GM06990 (cell line): ENCODE data around the gene UMODL1.

ENCODE experiments used
- DNase-seq: peaks from one replicate; pipeline ENCODE4 v3.0.0-alpha.2; 2011; ENCODE audit not compliant: insufficient read length; ENCODE audit errors: extremely low read depth
- H3K27me3 ChIP-seq: replicated peaks from 2 replicates; pipeline ENCODE4 v1.6.0; 2011; ENCODE audit warnings: low read length; ENCODE audit not compliant: control insufficient read depth, insufficient read depth
- H3K36me3 ChIP-seq: 2 replicates; pipeline ENCODE4 v1.5.1; 2011; ENCODE audit warnings: low read length; ENCODE audit not compliant: control insufficient read depth, insufficient read depth
- H3K4me3 ChIP-seq: replicated peaks from 2 replicates; pipeline ENCODE4 v1.5.1; 2011; ENCODE audit warnings: low read depth, mild to moderate bottlenecking, control low read depth, low read length
- TF ChIP-seq, protein P1 (sequence below): IDR thresholded peaks from 2 replicates; pipeline ENCODE4 v1.5.1; 2011; ENCODE audit warnings: low read length, control low read depth, mild to moderate bottlenecking, inconsistent platforms; ENCODE audit not compliant: insufficient read depth, poor library complexity, severe bottlenecking

Gene UMODL1

DNA sequence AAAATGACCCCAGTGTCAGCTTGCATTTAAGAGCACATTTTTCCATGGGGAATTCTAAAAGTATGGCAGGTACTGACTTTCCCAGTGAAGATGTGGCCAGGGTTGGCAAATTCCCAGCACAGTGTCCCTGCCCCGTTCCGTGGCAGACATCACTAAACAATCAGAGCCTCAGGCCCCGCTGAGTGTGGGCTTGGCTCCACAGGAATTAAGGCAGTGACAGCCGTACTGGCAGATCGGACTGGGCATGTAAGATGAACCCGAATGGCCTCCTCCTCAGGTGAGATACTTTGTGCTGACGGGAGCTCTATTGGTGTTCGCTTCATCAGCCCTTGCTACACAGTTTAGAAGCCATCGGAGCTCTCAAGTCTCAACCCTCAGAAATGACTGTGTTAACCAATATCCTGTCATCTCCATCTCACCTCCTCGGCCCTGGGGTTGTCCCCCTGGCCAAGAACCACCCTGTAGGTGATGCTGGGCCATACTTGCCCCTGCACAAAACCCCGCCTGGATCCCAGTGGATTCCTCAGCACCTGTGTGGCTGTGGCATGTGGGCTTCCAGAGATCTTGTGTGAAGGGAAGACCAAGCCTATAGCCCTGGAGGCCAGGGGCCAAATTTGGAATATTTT lies 118.9 kb downstream of the UMODL1 start:
- TF ChIP-seq, protein P1, sequence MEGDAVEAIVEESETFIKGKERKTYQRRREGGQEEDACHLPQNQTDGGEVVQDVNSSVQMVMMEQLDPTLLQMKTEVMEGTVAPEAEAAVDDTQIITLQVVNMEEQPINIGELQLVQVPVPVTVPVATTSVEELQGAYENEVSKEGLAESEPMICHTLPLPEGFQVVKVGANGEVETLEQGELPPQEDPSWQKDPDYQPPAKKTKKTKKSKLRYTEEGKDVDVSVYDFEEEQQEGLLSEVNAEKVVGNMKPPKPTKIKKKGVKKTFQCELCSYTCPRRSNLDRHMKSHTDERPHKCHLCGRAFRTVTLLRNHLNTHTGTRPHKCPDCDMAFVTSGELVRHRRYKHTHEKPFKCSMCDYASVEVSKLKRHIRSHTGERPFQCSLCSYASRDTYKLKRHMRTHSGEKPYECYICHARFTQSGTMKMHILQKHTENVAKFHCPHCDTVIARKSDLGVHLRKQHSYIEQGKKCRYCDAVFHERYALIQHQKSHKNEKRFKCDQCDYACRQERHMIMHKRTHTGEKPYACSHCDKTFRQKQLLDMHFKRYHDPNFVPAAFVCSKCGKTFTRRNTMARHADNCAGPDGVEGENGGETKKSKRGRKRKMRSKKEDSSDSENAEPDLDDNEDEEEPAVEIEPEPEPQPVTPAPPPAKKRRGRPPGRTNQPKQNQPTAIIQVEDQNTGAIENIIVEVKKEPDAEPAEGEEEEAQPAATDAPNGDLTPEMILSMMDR: no peak
- DNase-seq: no peak
- H3K4me3 ChIP-seq: no peak overlapping the region
- no peaks in the 10 kb centered on the region; the same call in 1 of the 2 replicates for H3K27me3 ChIP-seq
- no peaks in the 10 kb centered on the region for H3K36me3 ChIP-seq

DNA sequence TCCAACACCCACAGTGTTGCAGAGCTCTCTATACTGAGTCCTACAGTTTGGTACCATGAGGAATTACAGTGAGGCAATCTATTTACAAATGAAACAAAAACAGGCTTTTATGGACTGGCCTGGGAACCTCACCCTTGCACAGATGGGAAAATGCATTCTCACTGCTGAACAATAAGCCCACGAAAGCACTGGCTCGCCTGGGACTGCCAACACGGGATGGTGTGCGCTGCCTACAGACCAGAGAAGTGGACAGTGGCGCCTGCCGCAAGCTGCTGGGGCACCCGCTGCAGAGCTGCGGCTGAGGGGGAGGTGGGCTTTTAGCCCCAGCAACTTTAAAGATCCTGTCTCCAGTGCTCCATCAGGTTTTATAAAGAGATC lies 119.4 kb downstream of the UMODL1 start:
- TF ChIP-seq, protein P1: no peak
- Histone ChIP-seq H3K4me3 (no peak overlapping the region), H3K36me3 (no peaks in the 10 kb centered on the region), H3K27me3 (no peaks in the 10 kb centered on the region; the same call in 1 of the 2 replicates)
- DNase-seq: no peak

DNA sequence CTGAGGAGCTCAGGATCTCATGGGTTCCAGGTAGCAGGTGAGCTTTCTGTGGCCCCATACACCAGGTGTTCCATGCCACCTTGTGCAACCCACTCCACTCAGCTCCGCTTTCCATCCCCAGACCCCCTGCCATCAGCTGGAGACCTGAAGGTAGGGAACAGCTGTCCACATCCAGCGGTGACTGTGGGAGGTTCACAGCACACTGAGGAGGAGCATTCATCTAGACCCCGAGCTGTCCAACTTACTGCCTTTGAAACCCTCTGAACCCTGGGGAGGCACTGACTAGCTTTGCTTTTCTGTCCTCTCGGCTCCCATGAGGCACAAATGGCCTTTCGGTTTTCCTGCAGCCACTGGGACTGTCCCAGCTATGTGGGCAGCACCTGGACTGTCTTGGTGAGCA lies 119.9 kb downstream of the UMODL1 start:
- Histone ChIP-seq H3K4me3 (no peak overlapping the region), H3K27me3 (no peaks in the 10 kb centered on the region; the same call in 1 of the 2 replicates), H3K36me3 (no peaks in the 10 kb centered on the region)
- no peak for DNase-seq
- TF ChIP-seq, protein P1: no peak

DNA sequence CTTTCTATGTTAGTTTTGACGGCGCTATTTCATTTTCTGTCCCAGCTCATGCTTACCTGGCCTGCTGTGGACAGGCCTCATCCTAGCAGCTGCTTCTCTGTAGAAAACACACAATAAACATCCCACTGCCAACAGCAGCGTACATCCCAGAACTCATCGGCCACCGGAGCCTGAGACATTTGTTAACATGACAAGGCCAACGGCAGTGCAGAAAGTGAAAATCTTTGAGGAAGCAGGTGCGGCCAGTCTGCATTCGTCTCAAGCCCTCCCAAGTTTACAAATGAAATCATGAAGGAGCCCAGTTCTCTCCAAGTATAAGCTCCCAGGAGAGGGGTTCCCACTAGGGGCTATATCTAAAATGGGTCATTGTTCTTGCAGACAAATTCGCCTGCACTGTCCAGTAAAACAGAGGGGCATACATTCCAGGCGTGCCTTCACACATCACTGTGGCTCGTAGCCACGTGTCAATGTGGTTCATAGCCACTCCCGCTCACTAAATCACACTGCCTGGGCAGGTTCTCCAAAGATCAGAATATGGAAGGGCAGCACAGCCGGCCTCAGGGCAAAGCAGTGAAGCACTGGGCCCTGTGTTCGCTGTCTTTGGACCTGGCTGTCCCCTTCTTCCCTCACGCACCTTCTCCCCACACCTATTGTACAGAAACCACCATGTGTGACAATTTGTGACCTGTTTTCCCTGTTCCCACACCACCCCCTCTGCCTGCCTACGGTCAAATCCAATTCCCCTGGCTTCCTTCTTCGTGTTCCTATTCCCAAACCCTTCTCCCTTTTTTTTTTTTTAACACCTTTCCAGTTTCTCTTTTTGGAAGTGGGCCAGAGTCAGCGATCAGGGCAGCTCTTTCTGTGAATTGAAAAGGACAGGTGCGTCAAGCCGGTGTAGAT lies 120.8 kb downstream of the UMODL1 start:
- Histone ChIP-seq H3K4me3 (no peak overlapping the region), H3K36me3 (no peaks in the 10 kb centered on the region), H3K27me3 (no peaks in the 10 kb centered on the region; the same call in 1 of the 2 replicates)
- no peak for DNase-seq
- TF ChIP-seq, protein P1: no peak
